ENCODE measurements around the gene PARP14.

- TF ChIP-seq TARDBP (IDR thresholded peaks at IDR 0.05) (no peak), ZNF384 (IDR thresholded peaks at IDR 0.05) (no peak), LEF1 (IDR thresholded peaks at IDR 0.05; ENCODE audit: borderline replicate concordance) (no peak), SP1 (IDR thresholded peaks at IDR 0.05) (no peak), NFRKB (IDR thresholded peaks at IDR 0.05) (no peak), SUZ12 (IDR thresholded peaks at IDR 0.05) (no peak), FOXA1 (IDR thresholded peaks at IDR 0.05) (no peak), FOXK2 (IDR thresholded peaks at IDR 0.05) (no peak), HDGF (IDR thresholded peaks at IDR 0.05; ENCODE audit: borderline replicate concordance) (no peak)
Observed at GRCh38 chr3:122680475-122681283, at the start of gene PARP14.
